NCI-H2107 treated with DMSO at 0.1 percent for 48 hours (cell line): ENCODE measurements around the gene FAM83E.

Experiments used
- DNase-seq: peaks from one replicate; lab custom pipeline; 2025; ENCODE audit not compliant: unreplicated experiment; lab: John Stamatoyannopoulos, UW

FAM83E gene

GRCh38 chr19:48613024-48613851, 1.6 kb downstream of the FAM83E start:
- no peak for DNase-seq

- no peak for DNase-seq
These were observed 3.0 kb downstream of the FAM83E start for GRCh38 chr19:48611872-48612271.

- DNase-seq, result no peak
These were observed 5.2 kb downstream of the FAM83E start for GRCh38 chr19:48609571-48610108.

- DNase-seq, result peak; percentile 53
These were observed 6.0 kb downstream of the FAM83E start for GRCh38 chr19:48608798-48609263.

GRCh38 chr19:48607359-48607755, 7.5 kb downstream of the FAM83E start:
- no peak for DNase-seq

- no peak for DNase-seq
These were observed 8.2 kb downstream of the FAM83E start, which contains the start of gene SPACA4 for GRCh38 chr19:48606463-48607358. Gene SPACA4 (plus strand): TSS chr19:48606742. CDS start chr19:48606979, 237 bp downstream.

- DNase-seq, result no peak
These were observed 11.0 kb downstream of the FAM83E start for GRCh38 chr19:48603850-48604249.

GRCh38 chr19:48603449-48603848, 11.4 kb downstream of the FAM83E start:
- DNase-seq, result no peak

- DNase-seq, result no peak
These were observed 11.9 kb downstream of the FAM83E start for GRCh38 chr19:48603001-48603400.

GRCh38 chr19:48600679-48601417, 14.0 kb downstream of the FAM83E start:
- DNase-seq, result no peak

GRCh38 chr19:48598996-48599700, 15.7 kb downstream of the FAM83E start:
- DNase-seq, result no peak

- no peak for DNase-seq
These were observed 18.0 kb downstream of the FAM83E start for GRCh38 chr19:48596679-48597465.

- no peak for DNase-seq
These were observed 18.6 kb downstream of the FAM83E start for GRCh38 chr19:48596237-48596636.

- no peak for DNase-seq
These were observed 19.0 kb downstream of the FAM83E start for GRCh38 chr19:48595833-48596232.

- DNase-seq, result no peak
These were observed 19.7 kb downstream of the FAM83E start for GRCh38 chr19:48595171-48595570.

- no peak for DNase-seq
These were observed 23.9 kb downstream of the FAM83E start for GRCh38 chr19:48591021-48591420.

- peak; percentile 27 for DNase-seq
These were observed 26.0 kb downstream of the FAM83E start for GRCh38 chr19:48588670-48589401.

- no peak for DNase-seq
These were observed 27.5 kb downstream of the FAM83E start for GRCh38 chr19:48587387-48587786.

GRCh38 chr19:48582168-48582567, 32.7 kb downstream of the FAM83E start:
- no peak for DNase-seq
